ENCODE results near the gene GPN3.
"Not testable (repeated sequence)": the region's sequence is repeated elsewhere in the genome, so short reads cannot be mapped to it uniquely, and the experiment has no call there.

GPN3 gene

DNA sequence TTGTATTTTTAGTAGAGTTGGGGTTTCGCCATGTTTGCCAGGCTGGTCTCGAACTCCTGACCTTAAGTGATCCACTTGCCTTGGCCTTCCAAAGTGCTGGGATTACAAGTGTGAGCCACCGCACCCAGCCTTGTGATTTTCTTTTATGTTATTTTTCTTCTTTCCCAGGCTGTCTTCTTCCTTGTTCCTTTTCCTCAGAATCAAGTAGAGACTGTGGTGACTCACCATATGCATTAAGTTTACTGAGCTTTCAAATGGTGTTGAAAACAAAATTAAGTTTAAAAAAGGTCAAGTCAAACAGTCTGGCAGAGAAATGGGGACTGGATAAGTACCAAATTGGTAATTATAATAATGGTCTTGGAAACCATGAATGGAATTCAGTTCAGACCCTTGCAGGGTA lies 23.6 kb downstream of the GPN3 start:
- no peak for DNase-seq (ENCODE audit: low read depth)

DNA sequence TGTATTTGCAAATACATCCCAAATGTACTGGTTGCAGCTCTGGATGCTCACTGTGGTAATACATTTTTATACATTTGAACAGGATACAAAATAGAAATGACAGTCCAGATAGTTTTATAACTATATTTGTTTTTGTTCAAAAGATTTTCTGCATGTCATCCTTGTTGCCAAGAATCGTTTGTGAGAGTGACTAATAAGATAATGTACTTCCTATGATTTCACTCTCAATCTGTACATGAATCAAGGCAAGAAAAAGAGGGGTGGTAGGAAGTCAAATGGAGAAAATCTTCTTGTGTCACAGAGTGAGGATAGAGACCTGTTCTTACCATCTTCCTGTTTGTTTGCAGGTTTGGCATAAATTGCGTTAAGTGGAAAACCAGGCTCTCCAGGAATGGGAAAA lies 31.8 kb downstream of the GPN3 start:
- DNase-seq (ENCODE audit: low read depth) = no peak

DNA sequence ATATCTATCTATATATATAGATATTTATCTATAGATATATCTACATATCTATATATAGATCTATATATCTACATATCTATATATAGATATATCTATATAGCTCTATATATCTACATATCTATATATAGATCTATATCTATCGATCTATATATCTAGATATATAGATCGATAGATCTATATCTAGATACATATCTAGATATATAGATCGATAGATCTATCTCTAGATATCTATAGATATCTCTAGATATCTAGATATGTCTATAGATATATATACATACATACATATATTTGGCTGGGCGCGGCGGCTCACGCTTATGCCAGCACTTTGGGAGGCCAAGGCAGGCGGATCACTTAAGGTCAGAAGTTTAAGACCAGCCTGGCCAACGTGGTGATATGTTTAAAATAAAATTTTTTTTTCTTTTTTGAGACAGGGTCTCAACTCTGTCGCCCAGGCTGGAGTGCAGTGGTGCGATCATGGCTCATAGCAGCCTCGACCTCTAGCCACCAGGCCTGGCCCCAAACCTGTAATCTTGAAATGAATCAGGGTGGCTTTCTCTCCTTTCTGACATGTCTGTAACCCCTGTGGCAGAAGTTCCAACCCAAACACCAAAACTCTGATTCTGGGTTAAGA lies 36.0 kb downstream of the GPN3 start:
- DNase-seq (ENCODE audit: low read depth) = no peak

DNA sequence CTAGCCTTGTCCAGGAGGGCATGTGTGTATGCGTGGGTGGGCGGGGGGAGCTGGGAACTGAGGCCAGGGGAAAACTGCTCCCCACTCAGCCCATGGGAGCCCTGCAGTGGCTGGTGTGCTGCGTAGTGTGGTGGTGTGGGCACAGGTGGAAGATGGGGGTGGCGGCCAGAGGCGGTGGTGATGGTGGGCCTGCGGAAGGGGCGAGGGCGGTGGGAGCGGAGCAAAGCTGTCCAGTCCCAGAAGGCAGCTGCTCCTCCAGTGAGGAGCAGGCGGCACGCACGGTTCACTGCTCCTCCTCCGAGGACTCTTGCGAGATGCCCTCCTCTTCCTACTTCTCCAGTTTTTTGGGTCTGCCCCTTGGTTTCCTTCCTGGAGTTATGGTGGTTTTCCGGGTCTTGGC lies 38.4 kb downstream of the GPN3 start:
- DNase-seq (ENCODE audit: low read depth) = not testable (repeated sequence)

DNA sequence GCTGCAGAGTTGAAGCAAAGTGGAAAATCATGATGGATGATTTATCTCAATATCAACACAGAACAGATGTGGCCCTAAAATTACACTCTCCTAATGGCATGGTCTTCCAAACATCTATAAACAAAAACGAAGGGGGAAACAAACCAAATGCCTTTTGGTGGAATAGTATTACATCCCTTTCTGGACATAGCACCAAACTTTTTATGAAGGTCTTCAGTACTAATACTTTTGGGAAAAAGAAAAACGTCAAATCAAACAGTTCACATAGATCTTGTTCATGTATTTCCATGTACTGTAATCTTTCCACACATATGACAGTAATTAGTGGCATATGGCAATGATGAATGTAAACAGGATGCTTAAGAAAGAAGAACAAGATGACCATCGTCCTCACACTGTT lies 41.7 kb downstream of the GPN3 start:
- no peak for DNase-seq (ENCODE audit: low read depth)

DNA sequence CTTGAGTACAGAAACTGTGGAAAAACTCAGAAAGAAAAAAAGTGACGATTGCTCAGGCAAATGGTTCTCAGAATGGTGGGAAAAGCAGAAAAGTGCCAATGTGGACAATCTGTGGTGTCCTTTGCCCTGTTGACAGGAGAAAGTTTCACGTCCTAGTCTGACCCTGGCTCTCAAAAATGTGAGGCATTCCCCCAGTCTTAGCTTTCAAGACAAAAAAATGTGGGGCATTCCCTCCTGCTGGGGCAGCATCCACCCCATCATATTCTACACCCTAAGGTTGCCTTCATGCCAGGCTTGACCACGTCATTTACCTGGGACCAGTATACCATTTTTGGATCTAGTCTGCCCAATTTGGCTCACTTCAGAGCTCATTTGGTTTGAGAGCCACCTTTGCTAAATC lies 43.8 kb downstream of the GPN3 start:
- DNase-seq (ENCODE audit: low read depth) = no peak

DNA sequence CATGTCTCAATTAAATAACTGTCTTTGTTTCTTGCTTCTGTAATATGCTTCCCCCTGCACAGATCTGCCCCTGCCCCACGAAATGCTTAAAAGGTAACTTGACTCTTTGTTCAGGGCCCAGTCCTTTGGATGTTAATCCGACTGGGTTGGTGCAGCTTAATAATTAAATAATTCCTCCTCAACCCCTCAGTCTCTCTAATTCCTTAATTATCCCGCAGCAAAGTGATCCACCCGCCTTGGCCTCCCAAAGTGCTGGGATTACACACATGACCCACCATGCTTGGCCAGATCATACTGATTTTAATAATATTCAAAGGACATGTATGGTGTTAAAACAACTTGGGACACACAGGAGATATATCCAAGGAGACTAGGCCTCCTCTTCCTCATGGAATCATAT lies 46.4 kb downstream of the GPN3 start:
- no peak for DNase-seq (ENCODE audit: low read depth)

DNA sequence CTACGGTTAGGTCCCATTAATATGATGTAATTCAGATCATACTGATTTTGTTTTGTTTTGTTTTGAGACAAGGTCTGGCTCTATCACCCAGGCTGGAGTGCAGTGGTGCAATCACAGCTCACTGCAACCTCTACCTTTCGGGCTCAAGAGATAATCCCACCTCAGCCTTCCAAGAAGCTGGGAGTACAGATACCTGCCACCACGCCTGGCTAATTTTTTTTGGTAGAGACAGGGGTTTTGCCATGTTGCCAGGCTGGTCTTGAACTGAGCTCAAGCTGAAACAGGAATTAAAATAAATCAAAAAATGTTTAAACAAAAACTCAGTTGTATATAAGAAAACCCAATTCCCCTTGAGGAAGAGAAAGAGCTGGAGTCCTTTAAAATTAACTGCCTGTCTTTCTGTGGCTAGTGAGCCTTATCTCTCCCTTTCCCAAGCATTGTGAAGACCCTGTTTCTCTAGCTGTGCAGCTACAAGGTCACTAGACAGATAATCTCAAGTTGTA lies 46.8 kb downstream of the GPN3 start:
- DNase-seq (ENCODE audit: low read depth) = no peak

DNA sequence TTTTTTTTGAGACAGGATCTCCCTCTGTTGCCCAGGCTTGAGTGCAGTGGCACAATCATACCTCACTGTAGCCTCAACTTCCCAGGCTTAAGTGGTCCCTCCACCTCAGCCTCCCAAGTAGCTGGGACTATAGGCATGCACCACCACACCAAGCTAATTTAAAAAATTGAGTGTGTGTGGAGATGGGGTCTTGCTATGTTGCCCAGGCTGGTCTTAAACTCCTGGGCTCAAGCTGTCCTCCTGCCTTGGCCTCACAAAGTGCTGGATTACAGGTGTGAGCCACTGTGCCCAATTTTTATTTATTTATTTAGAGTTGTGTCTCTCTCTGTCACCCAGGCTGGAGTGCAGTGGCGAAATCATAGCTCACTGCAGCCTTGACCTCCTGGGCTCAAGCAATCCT lies 47.4 kb downstream of the GPN3 start:
- not testable (repeated sequence) for DNase-seq (ENCODE audit: low read depth)

DNA sequence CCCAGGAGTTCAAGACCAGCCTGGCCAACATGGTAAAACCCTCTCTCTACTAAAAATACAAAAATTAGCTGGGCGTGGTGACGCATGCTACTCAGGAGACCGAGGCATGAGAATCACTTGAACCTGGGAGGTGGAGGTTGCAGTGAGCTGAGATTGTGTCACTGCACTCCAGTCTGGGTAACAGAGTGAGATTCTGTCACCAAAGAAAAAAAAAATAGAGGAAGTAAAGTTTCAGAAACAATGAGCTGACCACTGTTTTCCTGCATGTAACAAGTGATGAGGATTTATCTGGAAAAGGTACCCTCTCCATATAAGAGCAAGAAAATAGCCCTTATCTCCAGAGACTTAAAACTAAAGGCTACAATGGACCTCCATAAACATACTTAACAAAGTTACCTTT lies 50.9 kb downstream of the GPN3 start:
- DNase-seq (ENCODE audit: low read depth) = not testable (repeated sequence)

DNA sequence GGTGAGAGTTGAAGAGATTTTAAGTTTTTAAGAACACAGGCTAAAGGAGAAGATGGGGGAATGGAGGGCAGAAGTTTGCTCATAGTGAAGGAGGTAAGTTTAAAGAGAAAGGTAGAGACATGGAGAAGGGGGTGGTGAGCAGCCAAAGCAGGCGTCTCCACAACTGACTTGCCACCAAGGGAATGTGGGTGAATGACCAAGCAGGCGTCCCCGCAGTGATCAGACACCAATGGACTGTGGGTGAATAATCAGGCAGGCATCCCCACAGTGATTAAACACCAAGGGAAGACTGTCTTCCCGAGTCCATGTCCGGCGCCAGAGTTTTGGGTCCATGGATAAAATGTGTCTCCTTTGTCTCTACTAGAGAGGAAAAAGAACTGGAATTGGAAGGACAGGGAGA lies 58.0 kb downstream of the GPN3 start:
- DNase-seq (ENCODE audit: low read depth) = not testable (repeated sequence)

DNA sequence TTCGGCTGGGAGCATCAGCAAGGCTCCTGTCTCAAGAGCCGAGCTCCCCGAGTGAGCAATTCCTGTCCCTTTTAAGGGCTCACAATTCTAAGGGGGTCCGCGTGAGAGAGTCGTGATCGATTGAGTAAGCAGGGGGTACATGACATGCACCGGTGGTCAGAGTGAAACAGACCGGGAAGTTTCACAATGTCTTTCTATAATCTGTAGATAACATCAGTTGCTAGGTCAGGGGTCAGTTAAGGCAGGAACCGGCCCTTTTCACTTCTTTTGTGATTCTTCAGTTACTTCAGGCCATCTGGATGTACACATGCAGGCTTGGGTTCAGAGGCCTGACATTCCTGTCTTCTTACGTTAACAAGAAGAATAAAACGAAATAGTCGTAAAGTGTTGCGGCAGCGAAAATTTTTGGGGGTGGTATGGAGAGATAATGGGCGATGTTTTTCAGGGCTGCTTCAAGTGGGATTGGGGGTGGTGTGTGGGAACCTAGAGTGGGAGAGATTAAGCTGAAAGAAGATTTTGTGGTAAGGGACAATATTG lies 62.9 kb downstream of the GPN3 start:
- not testable (repeated sequence) for DNase-seq (ENCODE audit: low read depth)

DNA sequence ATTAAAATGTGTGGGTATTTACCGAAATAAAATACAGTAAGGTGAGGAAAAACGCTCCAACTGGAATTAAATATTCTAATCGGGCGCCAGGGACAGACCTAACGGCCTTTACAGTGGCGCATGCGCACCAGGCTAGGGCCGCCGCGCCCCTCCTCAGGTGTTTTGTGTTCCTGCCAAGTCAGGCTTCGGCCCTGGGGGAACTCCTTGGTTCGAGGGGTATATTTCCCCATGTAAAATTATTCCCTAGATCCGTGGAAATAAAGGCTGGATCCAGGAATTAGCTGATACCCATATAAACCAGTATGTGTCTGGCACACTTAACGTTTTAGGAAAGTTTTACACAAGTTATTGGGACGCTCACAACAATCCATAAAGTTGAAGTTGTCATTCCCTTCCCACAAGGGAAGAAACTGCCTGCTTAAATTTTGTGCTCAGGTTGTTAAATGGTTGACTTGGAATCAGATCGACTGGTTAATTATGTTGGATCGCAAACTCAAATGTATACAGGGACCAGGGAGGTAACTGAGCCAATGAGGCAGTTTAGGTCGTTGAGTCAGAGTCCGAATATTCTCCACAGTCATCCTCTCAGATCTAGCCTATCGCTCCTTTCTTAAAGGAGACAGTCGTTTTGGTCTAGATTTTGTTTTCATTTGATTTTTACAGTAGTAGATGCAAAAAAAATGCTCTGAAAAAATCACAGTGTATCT lies 63.9 kb downstream of the GPN3 start:
- peak; percentile 67 for DNase-seq (ENCODE audit: low read depth)

DNA sequence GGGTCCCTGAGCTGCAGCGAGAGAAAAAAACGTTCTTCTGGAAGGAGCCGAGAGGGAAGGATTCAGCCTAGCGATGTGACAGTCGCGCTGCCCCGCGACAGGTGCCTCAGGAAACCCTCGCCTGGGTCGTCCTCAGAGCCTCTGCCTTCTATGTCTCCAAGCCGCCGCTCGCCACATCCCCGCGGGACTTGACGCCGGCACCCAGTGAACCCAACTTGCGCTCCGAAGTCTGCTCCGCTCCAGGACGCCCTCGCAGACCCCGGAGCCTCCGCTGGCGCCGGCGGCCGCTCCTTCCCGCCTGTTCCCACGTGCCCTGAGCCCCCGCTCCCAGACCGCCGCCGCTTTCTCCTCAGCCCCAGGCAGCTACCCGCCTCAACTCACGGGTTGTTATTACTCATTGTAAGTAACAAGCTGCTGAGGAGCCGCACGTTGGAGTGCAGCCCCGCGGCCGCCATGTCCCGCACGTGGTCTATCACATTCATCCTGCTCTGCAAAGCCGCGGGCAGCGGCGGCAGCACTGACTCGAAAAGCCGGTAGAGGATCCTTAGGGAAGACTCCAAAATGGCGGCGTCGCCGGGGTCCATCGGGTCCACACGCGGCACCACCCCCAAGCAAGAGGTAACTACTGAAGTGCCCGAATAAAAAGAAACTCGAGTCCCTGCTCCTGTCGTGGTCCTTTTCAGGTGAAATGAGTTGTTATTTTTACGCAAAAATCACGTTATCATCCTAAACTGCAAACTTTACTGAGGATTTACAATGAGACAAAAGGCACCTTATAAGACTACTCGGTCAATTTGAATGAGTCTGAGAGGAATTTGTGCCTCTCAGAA lies 64.7 kb downstream of the GPN3 start, which contains the start of gene ANAPC7:
ANAPC7 (minus strand) TSS at position 563 of the 830 bp plus-strand sequence; CDS start at position 482, 81 bp downstream.
- DNase-seq (ENCODE audit: low read depth) = peak; percentile 73

Data from stimulated activated CD8-positive, alpha-beta memory T cell treated with anti-CD3 and anti-CD28 coated beads, Interleukin-4, amount 100 ng/mL, for 24 hours (primary cell).